Measurements from ENCODE around the gene FAM163B.
A peak's percentile ranks its signal among the peaks of the same experiment; 100 is the strongest.

FAM163B gene

DNA sequence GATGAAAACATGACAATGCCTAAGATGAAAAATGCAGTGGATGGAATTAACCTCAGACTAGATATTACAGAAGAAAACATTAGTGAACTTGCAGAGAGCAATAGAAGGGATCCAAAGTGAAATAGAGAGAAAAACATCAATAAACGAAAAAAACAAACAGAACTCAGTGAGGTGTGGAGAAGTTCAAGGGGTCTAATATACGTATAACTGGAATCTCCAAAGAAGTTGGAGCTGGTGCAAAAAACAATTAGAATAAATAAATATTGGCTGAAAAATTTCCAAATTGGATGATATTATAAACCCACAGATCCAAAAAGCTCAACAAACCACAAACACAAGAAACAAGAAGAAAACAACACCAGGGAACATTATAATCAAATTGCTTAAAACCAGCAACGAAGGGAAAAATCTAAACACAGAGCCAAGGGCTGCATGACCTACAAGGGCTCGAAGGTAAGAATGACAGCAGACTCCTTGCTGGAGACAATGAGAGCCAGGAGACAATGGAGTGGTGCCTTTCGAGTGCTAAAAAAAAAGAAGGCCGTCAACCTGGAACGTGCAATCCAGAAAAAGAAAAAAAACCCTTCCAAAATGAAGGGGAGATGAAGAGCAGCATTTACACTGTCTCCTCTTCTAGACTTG, 11.8 kb downstream of the FAM163B start (continued):
- no peak for TF ChIP-seq GLIS1 (tag by site-specific recombination; IDR thresholded peaks at IDR 0.05)
- TF ChIP-seq, protein P1, sequence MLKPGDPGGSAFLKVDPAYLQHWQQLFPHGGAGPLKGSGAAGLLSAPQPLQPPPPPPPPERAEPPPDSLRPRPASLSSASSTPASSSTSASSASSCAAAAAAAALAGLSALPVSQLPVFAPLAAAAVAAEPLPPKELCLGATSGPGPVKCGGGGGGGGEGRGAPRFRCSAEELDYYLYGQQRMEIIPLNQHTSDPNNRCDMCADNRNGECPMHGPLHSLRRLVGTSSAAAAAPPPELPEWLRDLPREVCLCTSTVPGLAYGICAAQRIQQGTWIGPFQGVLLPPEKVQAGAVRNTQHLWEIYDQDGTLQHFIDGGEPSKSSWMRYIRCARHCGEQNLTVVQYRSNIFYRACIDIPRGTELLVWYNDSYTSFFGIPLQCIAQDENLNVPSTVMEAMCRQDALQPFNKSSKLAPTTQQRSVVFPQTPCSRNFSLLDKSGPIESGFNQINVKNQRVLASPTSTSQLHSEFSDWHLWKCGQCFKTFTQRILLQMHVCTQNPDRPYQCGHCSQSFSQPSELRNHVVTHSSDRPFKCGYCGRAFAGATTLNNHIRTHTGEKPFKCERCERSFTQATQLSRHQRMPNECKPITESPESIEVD (tag by site-specific recombination; IDR thresholded peaks at IDR 0.05): no peak
- no peak for TF ChIP-seq ZNF560 (tag by site-specific recombination; IDR thresholded peaks at IDR 0.05; ENCODE audit: borderline replicate concordance)
- TF ChIP-seq ZNF211 (tag by site-specific recombination; IDR thresholded peaks at IDR 0.05; ENCODE audit: low read depth): no peak
- no peak for TF ChIP-seq ZBTB17 (tag by site-specific recombination; IDR thresholded peaks at IDR 0.05)

DNA sequence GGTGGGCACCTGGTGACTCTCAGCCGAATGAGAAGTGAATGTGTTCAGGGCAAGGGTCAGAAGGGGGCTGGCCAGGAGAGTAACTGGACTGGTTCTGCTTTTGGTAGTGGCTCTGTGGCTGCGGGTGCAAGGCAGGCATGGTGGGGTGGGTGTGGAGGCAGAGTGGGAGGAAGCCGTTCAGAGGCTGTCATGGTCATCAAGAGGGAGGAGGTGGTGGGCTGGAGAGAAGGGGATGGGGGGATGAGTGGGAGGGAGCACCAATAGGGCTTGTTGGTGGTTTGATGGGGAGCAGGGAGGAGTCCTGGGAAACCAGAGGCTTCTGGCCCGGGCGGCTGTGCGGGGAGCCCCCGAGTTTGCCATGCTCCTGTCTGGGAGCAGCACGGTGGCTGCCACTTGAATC, 13.3 kb downstream of the FAM163B start:
- ChIA-PET CTCF (no interaction called here), POLR2A (no interaction called here)
- TF ChIP-seq EGR2 (tag by site-specific recombination; IDR thresholded peaks at IDR 0.05; ENCODE audit: low read depth) (peak; percentile 91), ZNF214 (tag by site-specific recombination; IDR thresholded peaks at IDR 0.05; ENCODE audit: borderline replicate concordance) (no peak), ZFHX2 (tag by site-specific recombination; conservative IDR thresholded peaks at IDR 0.05) (peak; percentile 83), FEZF1 (tag by site-specific recombination; IDR thresholded peaks at IDR 0.05) (no peak), ZNF266 (tag by site-specific recombination; IDR thresholded peaks at IDR 0.05; ENCODE audit: low read depth) (no peak)
- H3K36me3 ChIP-seq (ENCODE audit: control insufficient read depth in 2 of 2, insufficient read depth in 1 of 2, low read length in 2 of 2): no peaks in the 10 kb centered on the region
- H3K9me3 ChIP-seq (ENCODE audit: control insufficient read depth, insufficient read depth, low read depth, low read length): no peaks in the 10 kb centered on the region
- no peak overlapping the region for H3K4me3 ChIP-seq (ENCODE audit: low read depth, low read length)
- H3K27ac ChIP-seq (ENCODE audit: extremely low read depth, low read depth, low read length): no peak overlapping the region
- no peaks in the 10 kb centered on the region for H3K4me1 ChIP-seq (ENCODE audit: control insufficient read depth, insufficient read depth, low read length)

DNA sequence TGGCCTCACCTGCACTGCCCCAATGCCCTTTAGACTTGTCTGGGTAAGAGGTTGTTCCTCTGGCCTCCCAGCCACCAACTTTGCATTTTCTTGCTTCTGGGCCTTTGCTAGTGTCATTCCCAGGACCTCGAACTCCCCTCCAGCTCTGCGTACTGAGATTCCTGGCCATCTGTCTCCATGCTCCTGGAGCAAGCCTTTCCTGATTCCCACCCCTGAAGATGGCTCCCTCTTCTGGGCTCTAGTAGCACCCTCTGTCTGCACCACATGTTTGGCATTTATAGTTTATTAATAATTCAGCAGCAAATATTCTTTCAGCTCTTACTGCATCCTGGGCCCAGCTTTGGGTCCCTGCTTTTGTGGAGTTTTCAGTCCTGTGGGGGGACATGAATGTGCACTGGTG, 14.9 kb downstream of the FAM163B start:
- H3K27ac ChIP-seq (ENCODE audit: extremely low read depth, low read depth, low read length): no peak overlapping the region
- no peak overlapping the region for H3K4me3 ChIP-seq (ENCODE audit: low read depth, low read length)
- TF ChIP-seq ZNF174 (tag by site-specific recombination; IDR thresholded peaks at IDR 0.05) (no peak), ZNF157 (tag by site-specific recombination; IDR thresholded peaks at IDR 0.05) (no peak), GFI1B (tag by site-specific recombination; IDR thresholded peaks at IDR 0.05) (no peak)
- TF ChIP-seq, protein P2, sequence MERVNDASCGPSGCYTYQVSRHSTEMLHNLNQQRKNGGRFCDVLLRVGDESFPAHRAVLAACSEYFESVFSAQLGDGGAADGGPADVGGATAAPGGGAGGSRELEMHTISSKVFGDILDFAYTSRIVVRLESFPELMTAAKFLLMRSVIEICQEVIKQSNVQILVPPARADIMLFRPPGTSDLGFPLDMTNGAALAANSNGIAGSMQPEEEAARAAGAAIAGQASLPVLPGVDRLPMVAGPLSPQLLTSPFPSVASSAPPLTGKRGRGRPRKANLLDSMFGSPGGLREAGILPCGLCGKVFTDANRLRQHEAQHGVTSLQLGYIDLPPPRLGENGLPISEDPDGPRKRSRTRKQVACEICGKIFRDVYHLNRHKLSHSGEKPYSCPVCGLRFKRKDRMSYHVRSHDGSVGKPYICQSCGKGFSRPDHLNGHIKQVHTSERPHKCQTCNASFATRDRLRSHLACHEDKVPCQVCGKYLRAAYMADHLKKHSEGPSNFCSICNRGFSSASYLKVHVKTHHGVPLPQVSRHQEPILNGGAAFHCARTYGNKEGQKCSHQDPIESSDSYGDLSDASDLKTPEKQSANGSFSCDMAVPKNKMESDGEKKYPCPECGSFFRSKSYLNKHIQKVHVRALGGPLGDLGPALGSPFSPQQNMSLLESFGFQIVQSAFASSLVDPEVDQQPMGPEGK (tag by site-specific recombination; IDR thresholded peaks at IDR 0.05): no peak
- CTCF ChIA-PET: interaction anchor here (0.5 to 1.6 kb wide), 8 partner anchors 13 to 485 kb away, joined by 3 to 4 read pairs (median 3); no protein-coding TSS in a partner anchor
- POLR2A ChIA-PET: no interaction called here
- H3K9me3 ChIP-seq (ENCODE audit: control insufficient read depth, insufficient read depth, low read depth, low read length): no peaks in the 10 kb centered on the region
- H3K36me3 ChIP-seq (ENCODE audit: control insufficient read depth in 2 of 2, insufficient read depth in 1 of 2, low read length in 2 of 2): no peaks in the 10 kb centered on the region
- H3K4me1 ChIP-seq (ENCODE audit: control insufficient read depth, insufficient read depth, low read length): no peaks in the 10 kb centered on the region

DNA sequence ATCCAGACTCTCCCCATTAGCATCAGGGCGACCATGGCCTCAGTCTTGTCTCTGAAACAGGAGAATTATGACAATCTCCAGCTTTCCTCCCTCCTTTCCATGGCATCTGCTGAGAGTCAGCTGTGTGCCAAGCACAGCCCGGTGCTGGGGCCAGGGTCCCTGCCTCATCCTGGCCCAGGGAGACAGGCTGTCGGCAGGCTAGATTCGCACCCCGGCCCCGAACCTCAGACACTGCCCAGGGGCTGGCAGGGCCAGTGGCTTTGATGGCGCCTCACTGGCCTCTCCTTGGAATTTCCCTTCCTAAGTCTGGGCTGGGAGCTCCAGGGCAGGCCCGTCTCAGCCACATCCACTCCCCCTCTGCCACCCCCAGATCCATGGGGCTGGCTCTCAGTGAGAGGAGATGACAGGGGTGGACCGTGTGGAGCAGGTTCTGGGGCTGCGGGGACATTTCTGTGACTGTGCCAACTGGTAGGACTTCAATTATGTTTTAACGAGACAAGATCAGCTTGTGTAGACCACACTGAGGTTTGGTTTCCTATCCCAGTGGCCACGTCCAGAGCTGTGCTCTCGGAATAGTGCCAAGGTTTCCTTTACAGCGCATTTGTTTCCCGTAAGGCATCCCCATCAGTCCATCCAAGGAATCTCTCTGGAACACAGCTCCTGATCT, 15.5 kb downstream of the FAM163B start:
- Histone ChIP-seq H3K27ac (ENCODE audit: extremely low read depth, low read depth, low read length) (no peak overlapping the region), H3K9me3 (ENCODE audit: control insufficient read depth, insufficient read depth, low read depth, low read length) (no peaks in the 10 kb centered on the region), H3K4me1 (ENCODE audit: control insufficient read depth, insufficient read depth, low read length) (no peaks in the 10 kb centered on the region), H3K36me3 (ENCODE audit: control insufficient read depth in 2 of 2, insufficient read depth in 1 of 2, low read length in 2 of 2) (no peaks in the 10 kb centered on the region), H3K4me3 (ENCODE audit: low read depth, low read length) (no peak overlapping the region)
- ChIA-PET CTCF (interaction anchor here (0.6 to 1.6 kb wide), 8 partner anchors 12 to 204 kb away, joined by 3 to 4 read pairs (median 3); no protein-coding TSS in a partner anchor), POLR2A (no interaction called here)
- TF ChIP-seq ZNF239 (tag by site-specific recombination; IDR thresholded peaks at IDR 0.05): no peak
- no peak for TF ChIP-seq ZNF138 (tag by site-specific recombination; IDR thresholded peaks at IDR 0.05; ENCODE audit: borderline replicate concordance)
- TF ChIP-seq ZNF785 (tag by site-specific recombination; IDR thresholded peaks at IDR 0.05): no peak
- no peak for TF ChIP-seq ZNF311 (tag by site-specific recombination; IDR thresholded peaks at IDR 0.05; ENCODE audit: borderline replicate concordance)
- no peak for TF ChIP-seq ZNF76 (tag by site-specific recombination; IDR thresholded peaks at IDR 0.05; ENCODE audit: borderline replicate concordance, low read depth)
- no peak for TF ChIP-seq ZNF514 (tag by site-specific recombination; IDR thresholded peaks at IDR 0.05)
- TF ChIP-seq HOXD13 (CRISPR knock-in tag; IDR thresholded peaks at IDR 0.05; ENCODE audit: borderline replicate concordance): no peak
- TF ChIP-seq ZSCAN30 (tag by site-specific recombination; IDR thresholded peaks at IDR 0.05): no peak
- TF ChIP-seq ZNF133 (tag by site-specific recombination; IDR thresholded peaks at IDR 0.05): no peak
- TF ChIP-seq FEZF1 (tag by site-specific recombination; IDR thresholded peaks at IDR 0.05): no peak
- no peak for TF ChIP-seq EGR2 (tag by site-specific recombination; IDR thresholded peaks at IDR 0.05; ENCODE audit: low read depth)
- TF ChIP-seq SCRT1 (tag by site-specific recombination; IDR thresholded peaks at IDR 0.05; ENCODE audit: borderline replicate concordance): no peak
